SU-DHL-6 (cell line): ENCODE measurements around the gene GNAS.

Experiments used
- H2AFZ ChIP-seq: fragments of 200-600 bp; sonication (generic); 2 replicates; pipeline ENCODE4 v1.6.1; 2014; ENCODE audit warnings: low read depth, mild to moderate bottlenecking, moderate library complexity, mixed read lengths, antibody characterized with exemption, low read length; ENCODE audit not compliant: severe bottlenecking
- H3F3A ChIP-seq: fragments of 200-600 bp; shearing (Covaris generic); 2 replicates; pipeline ENCODE4 v1.6.0; 2016; ENCODE audit warnings: antibody characterized with exemption, mild to moderate bottlenecking; ENCODE audit not compliant: insufficient read depth
- H3K27ac ChIP-seq: fragments of 200-600 bp; sonication (generic); 2 replicates; pipeline ENCODE4 v1.5.1; 2016; ENCODE audit warnings: low read depth, mild to moderate bottlenecking, low read length, moderate library complexity, mixed read lengths
- H3K27me3 ChIP-seq: fragments of 200-600 bp; sonication (generic), shearing (Covaris generic); 2 replicates; pipeline ENCODE4 v1.6.0; 2014; ENCODE audit warnings: mild to moderate bottlenecking, low read length
- H3K36me3 ChIP-seq: fragments of 200-600 bp; sonication (generic); 2 replicates; pipeline ENCODE4 v1.6.1; 2014; ENCODE audit warnings: mild to moderate bottlenecking, low read length, mixed read lengths
- H3K4me2 ChIP-seq: fragments of 300-600, 200-600 bp; shearing (Covaris generic), sonication (generic); 2 replicates; pipeline ENCODE4 v1.6.0; 2014; ENCODE audit warnings: low read length, low read depth, mild to moderate bottlenecking; ENCODE audit not compliant: poor library complexity, severe bottlenecking
- H3K4me3 ChIP-seq: fragments of 200-600 bp; sonication (generic); 2 replicates; pipeline ENCODE4 v1.5.1; 2014; ENCODE audit warnings: antibody characterized with exemption, low read length, mild to moderate bottlenecking, mixed read lengths; ENCODE audit not compliant: insufficient read depth, poor library complexity, severe bottlenecking
- H3K79me2 ChIP-seq: fragments of 200-600 bp; sonication (generic); 2 replicates; pipeline ENCODE4 v1.6.1; 2014; ENCODE audit warnings: mild to moderate bottlenecking, low read length, moderate library complexity; ENCODE audit not compliant: insufficient read depth
- H3K9ac ChIP-seq: fragments of 200-600 bp; sonication (generic); 2 replicates; pipeline ENCODE4 v1.7.0; 2014; ENCODE audit warnings: mild to moderate bottlenecking, low read length
- H3K9me2 ChIP-seq: fragments of 200-600 bp; sonication (generic); replicated peaks from 2 replicates; pipeline ENCODE4 v1.6.1; 2014; ENCODE audit warnings: low read length; ENCODE audit not compliant: insufficient read depth
- H3K9me3 ChIP-seq: fragments of 200-600 bp; sonication (generic); 2 replicates; pipeline ENCODE4 v1.6.1; 2014; ENCODE audit warnings: low read length, mixed read lengths; ENCODE audit not compliant: insufficient read depth
- H4K20me1 ChIP-seq: fragments of 200-600 bp; sonication (generic); 2 replicates; pipeline ENCODE4 v1.6.1; 2014; ENCODE audit warnings: low read depth, mild to moderate bottlenecking, antibody characterized with exemption, low read length, moderate library complexity, mixed read lengths
- EZH2phosphoT487 ChIP-seq: fragments of 200-600 bp; sonication (generic), shearing (Covaris generic); conservative IDR thresholded peaks from 2 replicates; pipeline ENCODE4 v1.6.1; 2018; ENCODE audit warnings: mild to moderate bottlenecking, antibody characterized with exemption, low read length, moderate library complexity, mixed read lengths
- TF ChIP-seq, protein P1 (sequence below): fragments of 200-600 bp; sonication (generic); IDR thresholded peaks from one replicate; pipeline ENCODE4 v1.5.1; 2017; ENCODE audit warnings: antibody characterized with exemption, mild to moderate bottlenecking, low read length, moderate library complexity; ENCODE audit not compliant: insufficient read depth, poor library complexity, severe bottlenecking

Gene GNAS

DNA sequence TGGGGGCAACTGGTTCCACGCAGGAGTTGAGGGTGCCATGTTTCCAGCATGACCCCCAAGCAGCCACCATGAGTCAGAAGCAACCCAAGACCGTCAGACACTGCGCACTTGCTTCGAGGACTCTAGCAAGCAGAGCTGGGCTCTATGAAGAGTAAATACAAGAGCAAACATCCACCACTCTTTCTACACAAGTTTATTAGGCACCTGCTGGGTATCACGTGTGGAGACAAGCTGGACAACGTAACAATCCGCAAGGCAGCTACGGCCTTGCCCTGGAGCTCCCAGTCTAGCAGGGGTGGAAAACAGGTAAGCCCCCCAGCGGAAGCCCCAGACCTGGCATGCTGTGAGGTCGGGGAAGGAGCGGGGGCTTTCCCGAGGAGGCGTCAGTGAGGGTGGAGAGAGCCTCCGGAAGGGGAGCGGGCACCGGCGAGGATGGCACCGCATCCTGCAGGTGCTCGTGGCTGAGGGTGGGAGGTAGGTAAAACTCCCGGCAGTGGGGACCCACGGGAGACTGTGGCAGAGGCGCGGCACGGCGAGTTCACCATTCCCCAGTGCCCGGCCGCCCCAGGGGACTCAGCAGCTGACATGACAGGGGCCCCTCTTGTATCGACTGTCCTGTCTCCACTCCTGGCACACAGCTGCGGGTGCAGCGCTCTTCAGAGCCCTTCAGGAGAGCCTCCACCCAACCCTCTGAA is 35.4 kb upstream of the GNAS start:
- no peak overlapping the region for H2AFZ ChIP-seq
- no peak for TF ChIP-seq EZH2phosphoT487
- TF ChIP-seq, protein P1, sequence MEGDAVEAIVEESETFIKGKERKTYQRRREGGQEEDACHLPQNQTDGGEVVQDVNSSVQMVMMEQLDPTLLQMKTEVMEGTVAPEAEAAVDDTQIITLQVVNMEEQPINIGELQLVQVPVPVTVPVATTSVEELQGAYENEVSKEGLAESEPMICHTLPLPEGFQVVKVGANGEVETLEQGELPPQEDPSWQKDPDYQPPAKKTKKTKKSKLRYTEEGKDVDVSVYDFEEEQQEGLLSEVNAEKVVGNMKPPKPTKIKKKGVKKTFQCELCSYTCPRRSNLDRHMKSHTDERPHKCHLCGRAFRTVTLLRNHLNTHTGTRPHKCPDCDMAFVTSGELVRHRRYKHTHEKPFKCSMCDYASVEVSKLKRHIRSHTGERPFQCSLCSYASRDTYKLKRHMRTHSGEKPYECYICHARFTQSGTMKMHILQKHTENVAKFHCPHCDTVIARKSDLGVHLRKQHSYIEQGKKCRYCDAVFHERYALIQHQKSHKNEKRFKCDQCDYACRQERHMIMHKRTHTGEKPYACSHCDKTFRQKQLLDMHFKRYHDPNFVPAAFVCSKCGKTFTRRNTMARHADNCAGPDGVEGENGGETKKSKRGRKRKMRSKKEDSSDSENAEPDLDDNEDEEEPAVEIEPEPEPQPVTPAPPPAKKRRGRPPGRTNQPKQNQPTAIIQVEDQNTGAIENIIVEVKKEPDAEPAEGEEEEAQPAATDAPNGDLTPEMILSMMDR: no peak
- no peaks in the 10 kb centered on the region for H3K9me2 ChIP-seq
- no peaks in the 10 kb centered on the region for H3K79me2 ChIP-seq
- H4K20me1 ChIP-seq: no peaks in the 10 kb centered on the region
- no peak overlapping the region for H3K27ac ChIP-seq
- no peaks in the 10 kb centered on the region for H3F3A ChIP-seq
- H3K4me3 ChIP-seq: no peak overlapping the region
- no peak overlapping the region for H3K9ac ChIP-seq
- no peak overlapping the region for H3K4me2 ChIP-seq
- no peaks in the 10 kb centered on the region for H3K27me3 ChIP-seq
- H3K36me3 ChIP-seq: no peaks in the 10 kb centered on the region
- no peaks in the 10 kb centered on the region for H3K9me3 ChIP-seq

GRCh38 chr20:58817748-58818147 is 34.8 kb upstream of the GNAS start:
- Histone ChIP-seq H3K79me2 (no peaks in the 10 kb centered on the region), H4K20me1 (no peaks in the 10 kb centered on the region), H3K27ac (no peak overlapping the region), H3K4me2 (no peak overlapping the region), H2AFZ (no peak overlapping the region), H3K9me2 (no peaks in the 10 kb centered on the region), H3K9ac (no peak overlapping the region), H3K27me3 (no peaks in the 10 kb centered on the region), H3K4me3 (no peak overlapping the region), H3K9me3 (no peaks in the 10 kb centered on the region), H3K36me3 (no peaks in the 10 kb centered on the region), H3F3A (no peaks in the 10 kb centered on the region)
- TF ChIP-seq, protein P1: no peak
- TF ChIP-seq EZH2phosphoT487: no peak

- Histone ChIP-seq H3K4me2 (no peak overlapping the region), H3K79me2 (no peaks in the 10 kb centered on the region)
Observed at GRCh38 chr20:58818586-58819285, 33.8 kb upstream of the GNAS start.

More at GRCh38 chr20:58818586-58819285, 33.8 kb upstream of the GNAS start:
- Histone ChIP-seq H3K9ac (no peak overlapping the region), H3K36me3 (no peaks in the 10 kb centered on the region), H3K4me3 (no peak overlapping the region), H3K9me2 (no peaks in the 10 kb centered on the region), H3K27ac (no peak overlapping the region), H3K9me3 (no peaks in the 10 kb centered on the region), H3K27me3 (no peaks in the 10 kb centered on the region), H3F3A (no peaks in the 10 kb centered on the region), H4K20me1 (no peaks in the 10 kb centered on the region), H2AFZ (no peak overlapping the region)
- TF ChIP-seq, protein P1: no peak
- TF ChIP-seq EZH2phosphoT487: no peak
